GM23248 (cell line): ENCODE results near the gene RTCA. TPM values are rescaled to one million over a fixed set of nuclear protein-coding genes. Genes with fewer than 3 reads are reported as not detected.
"Not testable (repeated sequence)": the region's sequence is repeated elsewhere in the genome, so short reads cannot be mapped to it uniquely, and the experiment has no call there.

ENCODE experiments used
- DNase-seq: peaks from one replicate; pipeline ENCODE4 v3.0.0-alpha.2; 2015
- H2AFZ ChIP-seq: fragments of 200-600 bp; sonication (generic); 2 replicates; pipeline ENCODE4 v1.6.1; 2016; ENCODE audit warnings: antibody characterized with exemption
- H3F3A ChIP-seq: fragments of 200-600 bp; sonication (generic); 2 replicates; pipeline ENCODE4 v1.6.1; 2016; ENCODE audit warnings: mild to moderate bottlenecking, antibody characterized with exemption, mixed run types; ENCODE audit not compliant: insufficient read depth
- H3K27ac ChIP-seq: fragments of 200-600 bp; sonication (generic); 2 replicates; pipeline ENCODE4 v1.5.1; 2016; ENCODE audit warnings: mild to moderate bottlenecking
- H3K27me3 ChIP-seq: fragments of 200-600 bp; sonication (generic); replicated peaks from 2 replicates; pipeline ENCODE4 v1.6.1; 2016; ENCODE audit warnings: mild to moderate bottlenecking; ENCODE audit not compliant: insufficient read depth
- H3K36me3 ChIP-seq: fragments of 200-600 bp; sonication (generic); 2 replicates; pipeline ENCODE4 v1.6.1; 2016; ENCODE audit warnings: low read depth, mild to moderate bottlenecking
- H3K4me1 ChIP-seq: fragments of 200-600 bp; sonication (generic); 2 replicates; pipeline ENCODE4 v1.6.1; 2016; ENCODE audit warnings: mild to moderate bottlenecking; ENCODE audit not compliant: insufficient read depth
- H3K4me2 ChIP-seq: fragments of 200-600 bp; sonication (generic); one replicate; pipeline ENCODE4 v1.6.1; 2016; ENCODE audit warnings: mild to moderate bottlenecking; ENCODE audit not compliant: unreplicated experiment
- H3K4me3 ChIP-seq: fragments of 200-600 bp; sonication (generic); 2 replicates; pipeline ENCODE4 v1.5.1; 2016; ENCODE audit warnings: mild to moderate bottlenecking
- H3K79me2 ChIP-seq: fragments of 200-600 bp; sonication (generic); 2 replicates; pipeline ENCODE4 v1.6.1; 2016; ENCODE audit warnings: mild to moderate bottlenecking; ENCODE audit not compliant: insufficient read depth
- H3K9ac ChIP-seq: fragments of 200-600 bp; sonication (generic); 2 replicates; pipeline ENCODE4 v1.6.1; 2016; ENCODE audit warnings: mild to moderate bottlenecking
- H3K9me2 ChIP-seq: fragments of 200-600 bp; sonication (generic); 2 replicates; pipeline ENCODE4 v1.6.1; 2016; ENCODE audit warnings: mixed run types, mild to moderate bottlenecking, moderate library complexity; ENCODE audit not compliant: insufficient read depth
- H3K9me3 ChIP-seq: fragments of 200-600 bp; sonication (generic); one replicate; pipeline ENCODE4 v1.6.1; 2017; ENCODE audit warnings: low read depth
- H4K20me1 ChIP-seq: fragments of 200-600 bp; sonication (generic); 2 replicates; pipeline ENCODE4 v1.6.0; 2016; ENCODE audit not compliant: insufficient read depth
- EZH2 ChIP-seq: fragments of 200-600 bp; sonication (generic); IDR thresholded peaks from 2 replicates; pipeline ENCODE4 v1.6.1; 2018; ENCODE audit warnings: antibody characterized with exemption, mild to moderate bottlenecking; ENCODE audit not compliant: insufficient read depth, poor library complexity, severe bottlenecking
- EZH2phosphoT487 ChIP-seq: fragments of 200-600 bp; sonication (generic); IDR thresholded peaks from 2 replicates; pipeline ENCODE4 v1.6.1; 2018; ENCODE audit warnings: antibody characterized with exemption, moderate library complexity, mild to moderate bottlenecking, low read depth; ENCODE audit not compliant: insufficient read depth
- WGBS, 2 experiments: methylation state at CpG; one replicate each; pipeline ENCODE4 v1.1.6; 2015 to 2017; ENCODE audit warnings: low lambda C conversion rate in 2 of 2, low coverage in 1 of 2; ENCODE audit errors: missing lambda C conversion rate in 2 of 2; 5-methylcytosine and 5-hydroxymethylcytosine counted together
- in situ Hi-C: fragments of 300-500 bp; cut with MboI; formaldehyde crosslinking; loops from 2 replicates; pipeline ENCODE4 v1.15.0; 2020
- polyA plus RNA-seq: library from polyadenylated mRNA; unstranded; fragments of >200 nt; fragmentation: Nextera tagmentation; extraction: Ambion mirVana; gene quantifications from 2 replicates; pipeline ENCODE4 v1.2.1, GENCODE V29; 2016
- total RNA-seq: library from RNA; depleted of rRNA; stranded (reverse); fragments of >200 nt; shearing (Covaris generic); gene quantifications from 2 replicates; pipeline ENCODE4 v1.2.3, GENCODE V29; 2014

RTCA gene
- total and polyA plus RNA-seq, 2 experiments from 2014 or later = 42.7 to 55.1 TPM

DNA sequence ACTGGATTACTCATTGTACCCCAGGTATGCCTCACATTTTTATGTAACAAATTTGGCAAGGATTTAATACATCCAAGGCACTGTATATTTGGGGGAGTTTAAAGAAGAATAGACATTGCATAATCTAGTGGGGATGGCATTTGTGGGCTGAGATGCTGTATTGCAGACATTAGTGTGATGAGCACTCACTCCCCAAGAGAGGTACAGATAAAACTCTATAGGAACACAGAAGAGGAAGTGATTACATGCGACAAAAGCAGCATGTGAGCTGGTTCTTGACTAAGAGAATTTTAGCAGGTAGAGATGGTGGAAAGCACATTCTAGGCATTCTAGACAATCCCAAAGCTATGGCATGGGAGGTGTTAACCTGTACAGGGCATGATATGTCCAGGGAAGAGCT is 62.1 kb downstream of the RTCA start:
- H3K4me3 ChIP-seq = no peak overlapping the region
- in situ Hi-C loops = no loop called here
- H4K20me1 ChIP-seq = no peaks in the 10 kb centered on the region
- H3K4me1 ChIP-seq = peaks cover 8% of the 10 kb centered on the region
- H3F3A ChIP-seq = peaks cover 6% of the 10 kb centered on the region
- no peak for TF ChIP-seq EZH2
- no peak for TF ChIP-seq EZH2phosphoT487
- no peak overlapping the region for H2AFZ ChIP-seq
- no peaks in the 10 kb centered on the region for H3K9me3 ChIP-seq
- 88 to 100% methylated on average over 1 of the region's 1 CpG for WGBS, 2 experiments
- no peak overlapping the region for H3K4me2 ChIP-seq
- no peaks in the 10 kb centered on the region for H3K79me2 ChIP-seq
- H3K27ac ChIP-seq = no peak overlapping the region
- no peaks in the 10 kb centered on the region for H3K9me2 ChIP-seq
- H3K27me3 ChIP-seq = no peaks in the 10 kb centered on the region
- no peaks in the 10 kb centered on the region for H3K36me3 ChIP-seq
- H3K9ac ChIP-seq = no peak overlapping the region
- DNase-seq = no peak

DNA sequence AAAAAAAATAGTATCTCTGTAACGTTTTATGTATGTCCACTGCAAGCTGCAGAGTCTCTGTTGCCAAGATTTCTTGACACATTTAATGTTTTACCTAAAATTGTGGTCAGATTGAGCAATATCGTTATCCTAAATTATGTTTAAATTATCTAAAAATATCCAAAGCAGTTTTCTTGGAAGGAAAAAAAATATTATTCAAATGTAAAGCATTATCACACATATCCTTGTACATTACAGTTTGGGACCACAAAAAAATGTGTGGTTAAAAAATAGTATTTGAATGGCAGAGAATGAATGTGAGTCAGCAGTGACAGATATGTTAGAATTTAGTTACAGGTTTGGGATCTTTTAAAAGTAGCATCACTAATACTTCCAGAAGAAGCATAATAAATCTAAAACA is 65.1 kb downstream of the RTCA start:
- H3K4me1 ChIP-seq, H3K36me3 ChIP-seq, H3F3A ChIP-seq, H3K79me2 ChIP-seq, H3K4me2 ChIP-seq, H3K27me3 ChIP-seq, H3K27ac ChIP-seq, H3K9me3 ChIP-seq, H2AFZ ChIP-seq, in situ Hi-C loops, H4K20me1 ChIP-seq, H3K9me2 ChIP-seq, H3K4me3 ChIP-seq, H3K9ac ChIP-seq: not testable (repeated sequence)
- WGBS, 2 experiments = 28 to 35% methylated on average over 2 of the region's 2 CpGs
- DNase-seq = peak; percentile 8

DNA sequence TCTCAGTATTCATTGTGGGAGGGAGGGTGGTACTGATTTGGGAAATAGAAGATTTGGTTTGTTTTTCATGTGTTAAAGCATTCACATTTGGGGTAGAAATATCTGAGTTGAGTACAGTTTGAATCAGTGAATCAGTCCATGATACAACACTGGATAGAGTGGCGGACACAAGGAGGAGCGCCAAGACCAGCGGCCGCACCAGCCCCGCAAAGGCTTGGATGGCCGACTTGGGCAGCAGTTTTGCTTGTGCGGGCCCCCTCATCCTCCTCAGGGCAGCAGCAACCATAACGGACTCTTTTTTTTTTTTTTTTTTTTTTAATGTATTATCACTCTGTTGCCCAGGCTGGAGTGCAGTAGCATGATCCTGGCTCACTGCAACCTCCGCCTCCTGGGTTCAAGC is 66.3 kb downstream of the RTCA start:
- Histone ChIP-seq H4K20me1 (no peaks in the 10 kb centered on the region), H3K4me3 (no peak overlapping the region), H3K4me2 (no peak overlapping the region), H3K27me3 (no peaks in the 10 kb centered on the region), H3K27ac (no peak overlapping the region), H3K9me2 (no peaks in the 10 kb centered on the region), H3K9me3 (no peaks in the 10 kb centered on the region), H3K9ac (no peak overlapping the region), H3K36me3 (no peaks in the 10 kb centered on the region), H2AFZ (no peak overlapping the region), H3F3A (no peaks in the 10 kb centered on the region), H3K79me2 (no peaks in the 10 kb centered on the region), H3K4me1 (no peaks in the 10 kb centered on the region)
- in situ Hi-C loops = no loop called here
- 83 to 85% methylated on average over 9 of the region's 9 CpGs for WGBS, 2 experiments
- no peak for DNase-seq
- TF ChIP-seq EZH2 = no peak
- TF ChIP-seq EZH2phosphoT487 = no peak

DNA sequence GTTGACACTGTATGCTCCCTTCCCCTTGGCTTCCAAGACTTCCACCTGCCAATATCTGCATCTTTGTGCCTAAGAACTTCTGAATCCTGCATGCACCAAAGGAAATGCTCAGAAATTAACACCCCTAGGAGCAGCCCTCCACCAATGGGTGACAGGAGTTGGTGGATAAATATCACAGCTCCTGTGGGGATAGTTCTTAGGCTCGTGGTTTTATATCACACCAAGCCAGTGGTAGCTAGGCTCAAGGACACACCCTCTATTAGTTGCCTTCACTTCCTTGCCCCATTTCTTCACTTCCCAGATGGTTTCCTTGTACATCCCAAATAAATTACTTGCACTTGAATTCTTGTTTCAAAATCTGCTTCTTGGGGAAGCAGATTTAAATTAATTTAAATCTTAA is 69.4 kb downstream of the RTCA start:
- Histone ChIP-seq H3K9me3 (no peaks in the 10 kb centered on the region), H3K36me3 (no peaks in the 10 kb centered on the region), H2AFZ (no peak overlapping the region), H3K4me2 (no peak overlapping the region), H3K4me3 (no peak overlapping the region), H3K79me2 (no peaks in the 10 kb centered on the region), H3K9me2 (no peaks in the 10 kb centered on the region), H3K27me3 (no peaks in the 10 kb centered on the region), H3K27ac (no peak overlapping the region), H3K4me1 (no peaks in the 10 kb centered on the region), H4K20me1 (no peaks in the 10 kb centered on the region), H3K9ac (no peak overlapping the region), H3F3A (no peaks in the 10 kb centered on the region)
- in situ Hi-C loops = no loop called here
- no peak for DNase-seq
- TF ChIP-seq EZH2phosphoT487 (no peak), EZH2 (no peak)
- 0 to 4% methylated on average over 1 of the region's 1 CpG for WGBS, 2 experiments

- H3K36me3 ChIP-seq, H2AFZ ChIP-seq, H3K79me2 ChIP-seq, H3K4me1 ChIP-seq, H3K27ac ChIP-seq, H4K20me1 ChIP-seq, H3F3A ChIP-seq, H3K9ac ChIP-seq, in situ Hi-C loops, H3K9me2 ChIP-seq, DNase-seq, H3K27me3 ChIP-seq, H3K9me3 ChIP-seq, H3K4me3 ChIP-seq, H3K4me2 ChIP-seq: not testable (repeated sequence)
- 69 to 87% methylated on average over 5 of the region's 5 CpGs for WGBS, 2 experiments
Measured at GRCh38 chr1:100337878-100338277, 71.9 kb downstream of the RTCA start.

DNA sequence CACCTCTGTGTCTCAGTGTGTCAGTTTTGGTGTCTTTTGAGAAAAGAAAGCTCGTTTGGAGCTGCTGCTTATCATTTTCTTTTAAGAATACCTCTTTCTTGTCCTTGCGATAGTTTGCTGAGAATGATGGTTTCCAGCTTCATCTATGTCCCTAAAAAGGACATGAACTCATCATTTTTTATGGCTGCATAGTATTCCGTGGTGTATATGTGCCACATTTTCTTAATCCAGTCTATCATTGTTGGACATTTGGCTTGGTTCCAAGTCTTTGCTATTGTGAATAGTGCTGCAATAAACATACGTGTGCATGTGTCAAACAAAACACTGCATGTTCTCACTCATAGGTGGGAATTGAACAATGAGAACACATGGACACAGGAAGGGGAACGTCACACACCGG is 73.7 kb downstream of the RTCA start:
- H2AFZ ChIP-seq, H3K79me2 ChIP-seq, in situ Hi-C loops, H3K4me3 ChIP-seq, H3F3A ChIP-seq, H3K27ac ChIP-seq, H3K4me1 ChIP-seq, H3K27me3 ChIP-seq, DNase-seq, H3K36me3 ChIP-seq, H3K4me2 ChIP-seq, H3K9ac ChIP-seq, H3K9me2 ChIP-seq, H4K20me1 ChIP-seq, H3K9me3 ChIP-seq: not testable (repeated sequence)
- WGBS, 2 experiments = 62 to 69% methylated on average over 6 of the region's 6 CpGs
